Endothelial cell of umbilical vein (primary cell): ENCODE measurements around the gene PNKD.

ENCODE experiments used
- CTCF ChIP-seq, 2 donors: IDR thresholded peaks; 1 replicate in 1 of 2; 2 replicates in 1 of 2; pipeline ENCODE4 v1.5.1; 2011; ENCODE audit warnings: low read length in 2 of 2, mild to moderate bottlenecking in 2 of 2, moderate library complexity in 2 of 2, control low read depth in 1 of 2, inconsistent platforms in 1 of 2, low read depth in 1 of 2; ENCODE audit not compliant: insufficient read depth in 1 of 2; ENCODE audit errors: extremely low read depth in 1 of 2
- MAX ChIP-seq: IDR thresholded peaks from 2 replicates; pipeline ENCODE4 v1.6.1; 2011; ENCODE audit not compliant: insufficient read depth, insufficient read length
- POLR2A ChIP-seq: IDR thresholded peaks from 2 replicates; pipeline ENCODE4 v1.6.1; 2012; ENCODE audit warnings: low read depth, mild to moderate bottlenecking, control low read depth, low read length
- POLR2AphosphoS5 ChIP-seq: IDR thresholded peaks from 2 replicates; pipeline ENCODE4 v1.6.1; 2012; ENCODE audit warnings: low read depth, mild to moderate bottlenecking, control low read depth, low read length, moderate library complexity; ENCODE audit not compliant: insufficient read depth

GRCh38 chr2:218375212-218375611, 104.9 kb downstream of the PNKD start:
- TF ChIP-seq CTCF (IDR thresholded peaks at IDR 0.05; ENCODE audit: extremely low read depth in 1 of 2, insufficient read depth in 1 of 2, low read depth in 1 of 2, low read length in 2 of 2) (no peak), POLR2A (no peak), POLR2AphosphoS5 (no peak), MAX (no peak)
